ENCODE data around the gene PAWR.
"Not testable (repeated sequence)": the region's sequence is repeated elsewhere in the genome, so short reads cannot be mapped to it uniquely, and the experiment has no call there.

The PAWR gene

GRCh38 chr12:79648881-79649280 is 41.9 kb downstream of the PAWR start:
- no peak for TF ChIP-seq CTCF (conservative IDR thresholded peaks at IDR 0.05)
- no peak for TF ChIP-seq ZFX (IDR thresholded peaks at IDR 0.05)
- no peak overlapping the region for H3K27ac ChIP-seq

- not testable (repeated sequence) for H3K27ac ChIP-seq
These were observed 43.9 kb downstream of the PAWR start for GRCh38 chr12:79646843-79647242.

DNA sequence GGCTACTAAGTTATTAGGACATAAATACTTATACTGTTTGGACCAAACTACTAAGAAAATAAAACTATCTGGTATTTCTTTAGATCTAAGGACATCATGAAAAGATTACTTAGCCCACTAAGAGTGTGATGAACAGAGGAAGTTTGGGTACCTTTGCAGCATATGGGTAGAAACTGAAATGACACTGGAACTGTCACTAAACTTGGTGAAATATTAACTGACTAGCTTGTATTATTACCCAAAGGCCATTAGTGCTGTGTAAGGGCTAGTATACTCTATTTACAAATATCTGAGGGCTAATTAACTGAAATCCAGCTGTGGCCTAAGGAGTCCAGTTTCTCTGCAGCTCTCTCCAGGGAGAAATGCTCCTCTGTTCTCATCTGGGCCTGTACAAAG is 45.5 kb downstream of the PAWR start:
- TF ChIP-seq CTCF (conservative IDR thresholded peaks at IDR 0.05) = no peak
- TF ChIP-seq ZFX (IDR thresholded peaks at IDR 0.05) = no peak
- no peak overlapping the region for H3K27ac ChIP-seq

- no peak overlapping the region for H3K27ac ChIP-seq
- TF ChIP-seq ZFX (IDR thresholded peaks at IDR 0.05) = no peak
- no peak for TF ChIP-seq CTCF (conservative IDR thresholded peaks at IDR 0.05)
These were observed 46.2 kb downstream of the PAWR start for GRCh38 chr12:79644274-79645234.

DNA sequence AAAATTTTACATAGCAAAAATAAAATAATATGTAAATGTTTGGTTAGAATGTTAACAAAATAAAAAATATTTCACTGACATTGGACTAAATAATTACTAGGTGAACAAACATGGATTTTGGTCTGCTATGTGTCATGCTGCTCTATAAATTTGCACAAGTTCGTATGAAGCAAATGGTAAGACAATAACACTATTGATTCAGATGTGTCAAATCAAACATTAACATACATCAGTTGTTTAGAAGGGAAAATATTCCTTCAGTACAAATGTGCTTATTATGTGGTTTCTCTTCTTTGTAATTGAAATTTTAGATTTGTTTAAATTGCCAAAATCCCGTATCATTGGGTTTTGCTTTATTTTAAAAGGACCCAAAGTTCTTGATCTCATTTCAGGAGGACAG is 46.9 kb downstream of the PAWR start:
- TF ChIP-seq ZFX (IDR thresholded peaks at IDR 0.05) (no peak), CTCF (conservative IDR thresholded peaks at IDR 0.05) (no peak)

GRCh38 chr12:79638490-79638889 is 52.3 kb downstream of the PAWR start:
- H3K27ac ChIP-seq = no peak overlapping the region
- no peak for TF ChIP-seq ZFX (IDR thresholded peaks at IDR 0.05)
- no peak for TF ChIP-seq CTCF (conservative IDR thresholded peaks at IDR 0.05)

More for the DNA sequence above, 46.9 kb downstream of the PAWR start:
- no peak overlapping the region for H3K27ac ChIP-seq

GRCh38 chr12:79637093-79637492 is 53.7 kb downstream of the PAWR start:
- no peak overlapping the region for H3K27ac ChIP-seq
- TF ChIP-seq CTCF (conservative IDR thresholded peaks at IDR 0.05) (no peak), ZFX (IDR thresholded peaks at IDR 0.05) (no peak)

DNA sequence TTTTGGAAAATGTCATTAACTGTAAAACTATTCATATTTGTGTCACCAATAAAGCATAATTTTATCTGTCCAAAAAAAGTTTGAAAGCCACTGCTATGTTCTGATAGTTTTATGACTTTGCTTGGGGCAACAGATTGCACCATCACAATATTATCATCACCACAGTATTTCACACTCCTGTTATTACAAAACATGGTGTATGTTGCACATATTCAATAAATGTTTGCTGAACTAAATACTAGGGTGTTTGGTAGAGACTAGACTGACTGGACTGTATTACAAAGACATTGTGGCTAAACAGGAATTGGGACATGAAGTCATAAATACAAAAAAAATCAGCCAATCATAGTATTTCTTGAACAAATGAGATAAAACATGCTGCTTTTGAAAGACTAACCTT is 55.1 kb downstream of the PAWR start:
- TF ChIP-seq CTCF (conservative IDR thresholded peaks at IDR 0.05) (no peak), ZFX (IDR thresholded peaks at IDR 0.05) (no peak)
- H3K27ac ChIP-seq = no peak overlapping the region

Data from C4-2B (cell line).